GM12878 (cell line): ENCODE measurements around the gene SBF2. TPM values are rescaled to one million over a fixed set of nuclear protein-coding genes. Genes with fewer than 3 reads are reported as not detected.

Source experiments
- ATF3 ChIP-seq: IDR thresholded peaks from 2 replicates; pipeline ENCODE4 v1.6.1; 2011; ENCODE audit warnings: low read depth, mild to moderate bottlenecking, low read length, moderate library complexity, borderline replicate concordance; ENCODE audit errors: extremely low read depth
- BRCA1 ChIP-seq: IDR thresholded peaks from 2 replicates; pipeline ENCODE4 v1.6.1; 2011; ENCODE audit warnings: low read depth, low read length, improper control_type of control experiment
- CUX1 ChIP-seq: IDR thresholded peaks from 2 replicates; pipeline ENCODE4 v1.6.1; 2012; ENCODE audit warnings: improper control_type of control experiment, low read depth, low read length; ENCODE audit not compliant: insufficient replicate concordance
- JUNB ChIP-seq: IDR thresholded peaks from 2 replicates; pipeline ENCODE4 v1.6.1; 2016; ENCODE audit warnings: antibody characterized with exemption, mild to moderate bottlenecking
- KDM1A ChIP-seq: fragments of 200-600 bp; sonication (generic); IDR thresholded peaks from 2 replicates; pipeline ENCODE4 v1.6.1; 2016; ENCODE audit warnings: borderline replicate concordance
- MYC ChIP-seq: IDR thresholded peaks from 2 replicates; pipeline ENCODE4 v1.6.1; 2011; ENCODE audit warnings: mild to moderate bottlenecking, low read length, moderate library complexity, inconsistent platforms; ENCODE audit not compliant: insufficient read depth, insufficient replicate concordance, insufficient read length, severe bottlenecking
- NFYB ChIP-seq: IDR thresholded peaks from 2 replicates; pipeline ENCODE4 v1.6.1; 2011; ENCODE audit warnings: low read depth, mild to moderate bottlenecking, low read length, improper control_type of control experiment, moderate library complexity; ENCODE audit not compliant: insufficient read depth
- NKRF ChIP-seq: fragments of 450-650 bp; conservative IDR thresholded peaks from 2 replicates; pipeline ENCODE4 v1.6.1; 2017; ENCODE audit warnings: mild to moderate bottlenecking, moderate library complexity
- NR2C2 ChIP-seq: IDR thresholded peaks from 2 replicates; pipeline ENCODE4 v1.6.1; 2011; ENCODE audit warnings: borderline replicate concordance, low read depth; ENCODE audit not compliant: control insufficient read depth, insufficient read length
- PBX3 ChIP-seq: IDR thresholded peaks from 2 replicates; pipeline ENCODE4 v1.6.1; 2011; ENCODE audit warnings: mild to moderate bottlenecking, low read depth, low read length, moderate library complexity; ENCODE audit not compliant: insufficient replicate concordance
- PML ChIP-seq: IDR thresholded peaks from 2 replicates; pipeline ENCODE4 v1.6.1; 2012; ENCODE audit warnings: low read length, inconsistent platforms
- RAD51 ChIP-seq: fragments of 450-650 bp; IDR thresholded peaks from 2 replicates; pipeline ENCODE4 v1.6.1; 2016; ENCODE audit warnings: moderate library complexity, mild to moderate bottlenecking, inconsistent platforms
- RUNX3 ChIP-seq: IDR thresholded peaks from 2 replicates; pipeline ENCODE4 v1.6.1; 2012; ENCODE audit warnings: low read length, inconsistent platforms
- SREBF1 ChIP-seq: IDR thresholded peaks from 2 replicates; pipeline ENCODE4 v1.6.1; 2012; ENCODE audit warnings: mild to moderate bottlenecking, low read length
- STAT1 ChIP-seq: fragments of 450-650 bp; conservative IDR thresholded peaks from 2 replicates; pipeline ENCODE4 v1.6.1; 2014; ENCODE audit warnings: antibody characterized with exemption, mild to moderate bottlenecking
- USF1 ChIP-seq: IDR thresholded peaks from 2 replicates; pipeline ENCODE4 v1.6.1; 2011; ENCODE audit warnings: borderline replicate concordance, low read depth, mild to moderate bottlenecking, moderate library complexity, mixed read lengths, low read length; ENCODE audit not compliant: insufficient read depth; ENCODE audit errors: extremely low read length
- polyA plus RNA-seq, 11 experiments: library from polyadenylated mRNA; depleted of rRNA in 4 of 11; unstranded in 6 of 11; stranded (reverse) in 5 of 11; fragments of >200 nt; fragmentation: Nextera tagmentation in 4 of 11; fragmentation: Illumina TruSeq in 1 of 11; extraction: Ambion mirVana in 4 of 11; extraction: Trizol in 1 of 11; gene quantifications; 1 replicate in 1 of 11; 2 replicates in 10 of 11; pipeline versions ENCODE4 v1.2.1 to v1.2.3, GENCODE V29; 2011 to 2016; ENCODE audit warnings: inconsistent platforms in 2 of 11, missing spikeins in 2 of 11, low read depth in 1 of 11
- total RNA-seq, 4 experiments: library from RNA; depleted of rRNA in 3 of 4; stranded (reverse); fragments of >200 nt in 3 of 4; fragmentation: Illumina TruSeq in 1 of 4; extraction: Trizol in 1 of 4; gene quantifications; 2 replicates each; pipeline versions ENCODE4 v1.2.1 to v1.2.3, GENCODE V29; 2013 to 2021

The SBF2 gene
- total and polyA plus RNA-seq, 10 of the 15 experiments (the other 5 are each of a cell fraction or from before 2014, with no cell fraction given), result 0.24 to 2.3 (median 1.1) TPM

GRCh38 chr11:9745411-9746211 lies 548.4 kb downstream of the SBF2 start (continued):
- TF ChIP-seq PBX3, result peak; percentile 46
- no peak for TF ChIP-seq STAT1
- peak; percentile 13; the same call in 1 of the 2 replicates for TF ChIP-seq RAD51
- TF ChIP-seq NR2C2, result no peak
- TF ChIP-seq NKRF, result no peak
- no peak for TF ChIP-seq BRCA1
- TF ChIP-seq USF1, result no peak
- peak; percentile 39; the same call in 1 of the 2 replicates for TF ChIP-seq SREBF1
- no peak for TF ChIP-seq NFYB
- no peak for TF ChIP-seq CUX1
- TF ChIP-seq ATF3, result no peak
- no peak for TF ChIP-seq KDM1A
- TF ChIP-seq RUNX3, result peak; percentile 96
- no peak for TF ChIP-seq MYC
- TF ChIP-seq PML, result no peak
- TF ChIP-seq JUNB, result peak; percentile 65
